Measurements from ENCODE around the gene KCNJ10.
A peak's percentile ranks its signal among the peaks of the same experiment; 100 is the strongest.

KCNJ10 gene

GRCh38 chr1:160098852-160099561 lies 29.0 kb upstream of the KCNJ10 start:
- peak; percentile 98 for DNase-seq

GRCh38 chr1:160097911-160098851 lies 28.2 kb upstream of the KCNJ10 start, which contains the start of gene IGSF8:
IGSF8 (minus strand) TSS chr1:160098619; CDS start chr1:160098472, 147 bp downstream.
- peak; percentile 89 for DNase-seq

- no peak for DNase-seq
These were observed 27.4 kb upstream of the KCNJ10 start for GRCh38 chr1:160097151-160097910.

- no peak for DNase-seq
These were observed 26.5 kb upstream of the KCNJ10 start for GRCh38 chr1:160096274-160097116.

- no peak for DNase-seq
These were observed 25.6 kb upstream of the KCNJ10 start for GRCh38 chr1:160095382-160096105.

GRCh38 chr1:160094806-160095205 lies 24.8 kb upstream of the KCNJ10 start:
- DNase-seq = no peak

- DNase-seq = no peak
These were observed 24.3 kb upstream of the KCNJ10 start for GRCh38 chr1:160094291-160094625.

GRCh38 chr1:160093624-160094290 lies 23.8 kb upstream of the KCNJ10 start:
- no peak for DNase-seq

- DNase-seq = no peak
These were observed 23.1 kb upstream of the KCNJ10 start for GRCh38 chr1:160093069-160093395.

- DNase-seq = no peak
These were observed 22.6 kb upstream of the KCNJ10 start for GRCh38 chr1:160092366-160093068.

- no peak for DNase-seq
These were observed 21.8 kb upstream of the KCNJ10 start for GRCh38 chr1:160091666-160092223.

- no peak for DNase-seq
These were observed 20.8 kb upstream of the KCNJ10 start for GRCh38 chr1:160090760-160091159.

- DNase-seq = no peak
These were observed 19.9 kb upstream of the KCNJ10 start for GRCh38 chr1:160089883-160090282.

GRCh38 chr1:160087118-160087662 lies 17.2 kb upstream of the KCNJ10 start:
- DNase-seq = no peak

GRCh38 chr1:160086456-160086892 lies 16.5 kb upstream of the KCNJ10 start:
- DNase-seq = no peak

GRCh38 chr1:160085686-160086455 lies 15.9 kb upstream of the KCNJ10 start:
- peak; percentile 82 for DNase-seq

GRCh38 chr1:160084771-160085321 lies 14.9 kb upstream of the KCNJ10 start:
- DNase-seq = no peak

GRCh38 chr1:160083968-160084770 lies 14.2 kb upstream of the KCNJ10 start:
- DNase-seq = peak; percentile 59

Measured in activated CD4-positive, alpha-beta T cell treated with anti-CD3 and anti-CD28 coated beads, Interleukin-2, amount 50 U/mL, for 16 hours (primary cell).